ENCODE data around the gene GTF3A.

The GTF3A gene

DNA sequence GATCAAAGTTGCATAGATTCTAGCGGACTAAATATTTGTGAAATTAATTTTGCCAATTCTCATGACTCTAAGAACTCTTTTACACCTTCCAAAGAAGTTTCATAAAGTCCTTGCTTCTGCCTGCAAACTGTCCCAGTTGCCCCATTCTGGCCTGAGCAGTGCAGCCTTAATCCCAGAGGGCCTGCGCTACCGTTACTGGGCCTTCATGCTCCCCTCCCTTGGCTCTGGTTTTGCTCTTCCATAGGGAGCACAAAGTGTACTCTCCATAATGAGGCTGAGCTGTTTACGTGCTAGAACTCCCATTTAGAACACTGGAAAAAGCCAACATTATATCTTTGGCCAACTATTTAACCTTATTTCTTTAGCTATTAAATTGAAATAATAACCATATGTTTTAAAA is 23.9 kb downstream of the GTF3A start:
- Histone ChIP-seq H3K9ac (ENCODE audit: low read length in 2 of 2) (no peak overlapping the region), H3K27ac (ENCODE audit: low read length) (no peak overlapping the region), H3K27me3 (ENCODE audit: control insufficient read depth in 1 of 2, insufficient read depth in 2 of 2, low read length in 2 of 2) (no peaks in the 10 kb centered on the region), H3K4me1 (ENCODE audit: control insufficient read depth, insufficient read depth, low read length) (peaks cover 12% of the 10 kb centered on the region), H3K36me3 (ENCODE audit: control insufficient read depth in 2 of 2, insufficient read depth in 2 of 2, low read length in 2 of 2) (peaks cover 0 to 3% of the 10 kb centered on the region in 2 donors), H3K9me3 (ENCODE audit: control insufficient read depth in 2 of 2, low read length in 2 of 2) (no peaks in the 10 kb centered on the region), H3K4me3 (ENCODE audit: low read length in 2 of 2) (no peak overlapping the region)

DNA sequence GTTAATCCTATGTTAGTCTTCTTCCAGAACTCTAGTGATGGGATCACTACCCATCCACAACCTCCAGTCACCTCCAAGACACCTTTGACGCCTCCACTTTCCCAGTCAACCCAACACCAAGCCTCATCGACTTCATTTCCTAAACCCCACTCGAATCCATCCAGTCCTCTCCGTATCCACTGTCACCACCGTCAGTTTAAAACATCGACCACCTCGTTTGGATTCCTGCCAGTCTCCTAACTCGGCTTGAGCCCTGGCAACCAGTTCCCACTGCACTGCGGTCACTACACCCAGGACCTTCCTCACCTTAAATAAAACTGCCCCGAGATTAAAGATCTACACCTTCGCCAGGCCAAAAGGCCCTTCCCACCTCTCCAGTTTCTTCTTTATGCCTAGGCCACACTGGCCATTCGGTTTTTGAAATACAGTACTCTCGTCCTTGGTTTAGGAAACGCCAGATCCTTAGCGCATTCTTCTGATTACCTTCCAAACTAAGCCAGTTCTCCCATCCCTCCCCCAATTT is 24.7 kb downstream of the GTF3A start:
- H3K9ac ChIP-seq (ENCODE audit: low read length in 2 of 2) = peak overlapping the region; percentile 88 to 94
- no peaks in the 10 kb centered on the region for H3K27me3 ChIP-seq (ENCODE audit: control insufficient read depth in 1 of 2, insufficient read depth in 2 of 2, low read length in 2 of 2)
- peak overlapping the region; percentile 88 to 99 for H3K4me3 ChIP-seq (ENCODE audit: low read length in 2 of 2)
- H3K9me3 ChIP-seq (ENCODE audit: control insufficient read depth in 2 of 2, low read length in 2 of 2) = no peaks in the 10 kb centered on the region
- H3K27ac ChIP-seq (ENCODE audit: low read length) = peak overlapping the region; percentile 98
- H3K36me3 ChIP-seq (ENCODE audit: control insufficient read depth in 2 of 2, insufficient read depth in 2 of 2, low read length in 2 of 2) = peaks cover 0 to 3% of the 10 kb centered on the region in 2 donors
- peaks cover 12% of the 10 kb centered on the region for H3K4me1 ChIP-seq (ENCODE audit: control insufficient read depth, insufficient read depth, low read length)

DNA sequence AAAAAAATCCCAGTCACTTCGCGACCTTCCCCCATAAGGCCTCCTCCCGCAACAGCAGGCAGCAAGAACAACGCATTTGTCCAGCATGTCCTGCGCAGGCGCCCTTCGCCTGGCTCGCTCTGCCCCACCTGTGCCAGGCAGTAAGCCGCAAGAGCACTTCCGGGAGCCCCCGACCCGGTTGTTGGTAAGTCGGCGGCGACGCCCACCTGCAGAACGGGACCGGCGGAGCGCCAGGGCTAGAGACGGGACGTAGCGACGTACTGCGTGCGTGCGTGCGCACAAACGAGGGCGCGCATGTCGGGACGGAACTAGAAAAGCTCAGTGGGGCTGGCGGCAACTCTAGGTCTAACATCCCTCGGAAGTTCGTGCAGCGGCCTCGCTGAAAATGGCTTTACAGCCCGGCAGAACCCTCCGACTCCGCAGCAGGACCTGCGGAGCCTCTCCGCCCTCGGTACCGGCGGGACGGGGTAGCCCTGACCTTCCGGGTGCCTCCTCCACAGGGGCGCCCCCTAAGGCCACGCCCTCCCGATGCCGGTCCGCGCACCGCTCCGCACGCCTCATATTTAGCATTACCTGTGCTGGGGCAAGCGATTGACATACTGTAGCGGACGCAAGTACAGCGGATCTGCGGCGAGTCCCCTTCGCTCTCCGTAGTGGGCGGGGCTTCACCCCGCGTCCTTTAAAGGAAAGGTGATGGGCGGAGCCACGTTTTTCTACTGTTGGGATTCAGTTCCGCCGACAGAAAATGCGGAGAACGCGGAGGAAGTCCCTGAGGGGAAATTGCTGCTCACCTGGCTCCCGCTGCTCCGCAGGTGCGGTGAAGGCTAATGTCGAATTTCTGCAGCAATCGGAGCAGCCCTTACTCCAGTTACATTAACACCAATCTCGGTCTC is 25.8 kb downstream of the GTF3A start, which contains the start of gene MTIF3:
TSS of gene MTIF3 (minus strand) at position 629 of the 893 bp plus-strand sequence. CDS start 10,116 bp downstream, outside the sequence.
- peak within 1 kb of the TSS; percentile 88 to 94 for H3K9ac ChIP-seq (ENCODE audit: low read length in 2 of 2)
- peaks cover 12% of the 10 kb centered on the region for H3K4me1 ChIP-seq (ENCODE audit: control insufficient read depth, insufficient read depth, low read length)
- no peaks in the 10 kb centered on the region for H3K36me3 ChIP-seq (ENCODE audit: control insufficient read depth in 2 of 2, insufficient read depth in 2 of 2, low read length in 2 of 2)
- H3K9me3 ChIP-seq (ENCODE audit: control insufficient read depth in 2 of 2, low read length in 2 of 2) = no peaks in the 10 kb centered on the region
- peak within 1 kb of the TSS; percentile 98 for H3K27ac ChIP-seq (ENCODE audit: low read length)
- H3K27me3 ChIP-seq (ENCODE audit: control insufficient read depth in 1 of 2, insufficient read depth in 2 of 2, low read length in 2 of 2) = no peaks in the 10 kb centered on the region
- H3K4me3 ChIP-seq (ENCODE audit: low read length in 2 of 2) = peak within 1 kb of the TSS; percentile 88 to 99

DNA sequence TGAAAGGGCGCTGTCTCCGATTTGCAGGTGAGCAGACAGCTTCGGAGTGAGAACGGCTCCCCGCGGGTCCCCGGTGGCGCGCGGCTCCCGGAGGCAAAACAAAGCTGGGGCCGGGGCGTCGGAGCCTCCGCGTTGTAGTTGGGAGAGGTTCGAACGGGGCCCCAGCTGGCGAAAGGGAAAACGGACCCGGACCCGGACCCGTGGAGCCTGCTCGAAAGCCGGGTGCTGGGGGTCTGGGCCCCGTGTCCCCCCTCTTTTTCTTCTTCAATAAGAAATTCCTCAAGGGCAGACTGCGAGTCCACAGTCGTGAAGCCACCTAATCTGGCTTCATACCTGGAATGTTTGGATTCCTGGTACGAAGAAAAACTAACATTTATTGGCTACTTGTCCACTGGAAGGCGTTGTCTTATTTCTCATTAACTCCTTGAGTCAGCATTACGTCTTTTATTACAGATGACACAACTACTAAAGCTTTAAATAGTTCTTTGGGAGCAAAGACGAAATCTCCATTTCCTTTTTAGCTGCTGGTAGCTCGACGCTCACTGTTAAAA is 26.6 kb downstream of the GTF3A start:
- H3K27me3 ChIP-seq (ENCODE audit: control insufficient read depth in 1 of 2, insufficient read depth in 2 of 2, low read length in 2 of 2) = no peaks in the 10 kb centered on the region
- H3K36me3 ChIP-seq (ENCODE audit: control insufficient read depth in 2 of 2, insufficient read depth in 2 of 2, low read length in 2 of 2) = no peaks in the 10 kb centered on the region
- H3K27ac ChIP-seq (ENCODE audit: low read length) = peak overlapping the region; percentile 98
- H3K9me3 ChIP-seq (ENCODE audit: control insufficient read depth in 2 of 2, low read length in 2 of 2) = no peaks in the 10 kb centered on the region
- H3K9ac ChIP-seq (ENCODE audit: low read length in 2 of 2) = peak overlapping the region; percentile 88 to 94
- peaks cover 9% of the 10 kb centered on the region for H3K4me1 ChIP-seq (ENCODE audit: control insufficient read depth, insufficient read depth, low read length)
- peak overlapping the region; percentile 88 to 99 for H3K4me3 ChIP-seq (ENCODE audit: low read length in 2 of 2)

DNA sequence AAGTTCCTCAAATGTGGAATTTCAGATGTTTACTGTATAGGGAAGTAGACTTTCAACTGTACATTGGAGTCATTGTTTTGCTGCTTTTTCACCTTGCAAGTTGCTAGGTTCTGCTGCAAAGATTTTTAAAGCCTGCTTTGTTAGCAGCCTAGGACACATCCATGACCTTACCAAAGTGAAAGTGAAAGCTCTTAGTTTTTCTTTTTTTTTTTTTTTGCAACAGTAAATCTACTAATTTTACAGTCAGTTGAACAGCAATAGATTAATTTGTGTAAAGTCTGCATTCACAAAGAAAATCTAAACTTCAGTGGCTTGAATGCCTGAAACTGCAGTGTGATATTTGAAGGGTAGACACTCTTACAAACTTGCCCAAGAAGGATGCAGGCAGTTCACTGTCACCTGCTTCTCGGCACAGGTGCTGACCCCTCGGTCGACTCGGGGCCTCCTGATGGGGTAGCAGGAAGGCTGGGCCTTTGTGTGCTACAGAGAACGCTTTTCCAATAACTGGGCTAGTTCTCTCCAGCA is 31.0 kb downstream of the GTF3A start:
- no peaks in the 10 kb centered on the region for H3K36me3 ChIP-seq (ENCODE audit: control insufficient read depth in 2 of 2, insufficient read depth in 2 of 2, low read length in 2 of 2)
- H3K27me3 ChIP-seq (ENCODE audit: control insufficient read depth in 1 of 2, insufficient read depth in 2 of 2, low read length in 2 of 2) = no peaks in the 10 kb centered on the region
- H3K4me1 ChIP-seq (ENCODE audit: control insufficient read depth, insufficient read depth, low read length) = no peaks in the 10 kb centered on the region
- no peaks in the 10 kb centered on the region for H3K9me3 ChIP-seq (ENCODE audit: control insufficient read depth in 2 of 2, low read length in 2 of 2)
- H3K9ac ChIP-seq (ENCODE audit: low read length in 2 of 2) = peak overlapping the region; percentile 35 to 37
- peak overlapping the region; percentile 45 to 62 for H3K4me3 ChIP-seq (ENCODE audit: low read length in 2 of 2)
- no peak overlapping the region for H3K27ac ChIP-seq (ENCODE audit: low read length)

DNA sequence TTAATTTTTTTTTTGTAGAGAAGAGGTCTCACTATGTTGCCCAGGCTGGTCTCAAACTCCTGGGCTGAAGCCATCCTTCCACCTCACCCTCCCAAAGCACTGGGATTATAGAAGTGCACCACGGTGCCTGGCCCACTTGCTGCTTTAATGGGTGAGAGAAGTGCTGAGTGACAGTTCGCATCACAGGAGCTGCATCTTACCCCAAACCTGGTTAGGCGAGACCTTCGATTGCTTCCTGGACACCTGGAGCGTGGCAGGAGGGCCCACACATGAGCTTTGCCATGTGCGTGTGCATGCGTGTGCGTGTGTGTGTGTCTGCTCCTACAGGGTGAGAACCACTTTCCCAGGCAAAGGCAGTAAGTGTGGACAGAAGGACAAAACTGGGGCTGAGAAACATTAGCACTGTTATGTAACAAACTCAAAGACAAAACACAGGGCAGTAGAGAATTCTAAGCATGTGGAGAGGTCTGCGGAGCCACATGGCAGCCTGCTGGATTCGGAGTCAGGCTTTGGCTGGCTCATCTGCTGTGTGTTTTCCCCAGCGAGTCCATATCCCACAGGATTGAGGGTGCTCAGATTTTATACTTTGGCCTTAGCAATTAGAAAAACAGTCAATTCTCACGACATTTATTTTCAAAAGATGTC is 37.6 kb downstream of the GTF3A start:
- Histone ChIP-seq H3K9ac (ENCODE audit: low read length in 2 of 2) (no peak overlapping the region), H3K9me3 (ENCODE audit: control insufficient read depth in 2 of 2, low read length in 2 of 2) (no peaks in the 10 kb centered on the region), H3K27ac (ENCODE audit: low read length) (peak overlapping the region; percentile 53)

DNA sequence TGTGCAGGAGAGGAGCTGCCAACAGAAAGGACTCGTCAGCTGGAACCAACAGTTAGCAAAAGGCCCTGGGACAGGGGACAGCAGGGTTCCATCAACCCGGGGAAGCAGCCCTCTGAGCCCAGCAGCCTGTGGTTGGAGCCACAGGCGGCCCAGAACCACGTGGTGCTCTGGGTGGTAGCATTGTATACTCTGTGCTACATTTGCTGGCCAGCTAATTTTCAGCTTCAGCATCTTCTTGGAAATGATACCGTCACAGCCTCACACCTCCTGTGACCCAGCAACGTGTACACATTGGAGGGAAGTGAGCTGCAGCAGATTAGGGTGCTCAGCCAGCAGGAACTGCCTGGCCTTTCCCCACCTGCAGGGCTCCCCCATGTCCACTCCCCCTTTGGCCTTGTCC is 39.1 kb downstream of the GTF3A start:
- Histone ChIP-seq H3K4me3 (ENCODE audit: low read length in 2 of 2) (no peak overlapping the region), H3K36me3 (ENCODE audit: control insufficient read depth in 2 of 2, insufficient read depth in 2 of 2, low read length in 2 of 2) (no peaks in the 10 kb centered on the region), H3K27me3 (ENCODE audit: control insufficient read depth in 1 of 2, insufficient read depth in 2 of 2, low read length in 2 of 2) (no peaks in the 10 kb centered on the region), H3K4me1 (ENCODE audit: control insufficient read depth, insufficient read depth, low read length) (peaks cover 23% of the 10 kb centered on the region), H3K9me3 (ENCODE audit: control insufficient read depth in 2 of 2, low read length in 2 of 2) (no peaks in the 10 kb centered on the region), H3K9ac (ENCODE audit: low read length in 2 of 2) (no peak overlapping the region), H3K27ac (ENCODE audit: low read length) (peak overlapping the region; percentile 31)

More for the DNA sequence above, 37.6 kb downstream of the GTF3A start:
- peaks cover 23% of the 10 kb centered on the region for H3K4me1 ChIP-seq (ENCODE audit: control insufficient read depth, insufficient read depth, low read length)
- H3K36me3 ChIP-seq (ENCODE audit: control insufficient read depth in 2 of 2, insufficient read depth in 2 of 2, low read length in 2 of 2) = no peaks in the 10 kb centered on the region
- H3K27me3 ChIP-seq (ENCODE audit: control insufficient read depth in 1 of 2, insufficient read depth in 2 of 2, low read length in 2 of 2) = no peaks in the 10 kb centered on the region
- peak overlapping the region in 1 of 2 donors; percentile 54 for H3K4me3 ChIP-seq (ENCODE audit: low read length in 2 of 2)

DNA sequence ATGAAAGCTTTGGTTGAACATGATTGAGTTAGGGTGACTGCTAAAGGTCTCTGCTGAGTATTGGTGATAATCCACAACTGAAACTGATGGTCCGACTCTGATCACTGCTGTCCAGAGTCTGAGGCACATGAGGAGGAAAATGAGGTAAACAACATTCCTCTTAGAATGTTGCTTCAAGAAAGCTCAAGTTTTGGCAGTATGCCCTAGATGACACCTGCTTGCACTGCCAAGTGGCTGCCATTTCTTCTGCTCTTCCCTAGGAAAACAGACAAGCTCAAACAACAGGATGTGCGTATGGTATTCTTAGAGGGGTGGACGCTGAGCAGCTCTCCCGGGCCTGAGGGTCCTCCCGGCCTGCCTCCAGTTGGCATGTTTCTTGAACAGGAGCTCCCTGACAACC is 41.2 kb downstream of the GTF3A start:
- H3K4me1 ChIP-seq (ENCODE audit: control insufficient read depth, insufficient read depth, low read length) = peaks cover 23% of the 10 kb centered on the region
- H3K4me3 ChIP-seq (ENCODE audit: low read length in 2 of 2) = no peak overlapping the region
- H3K27ac ChIP-seq (ENCODE audit: low read length) = no peak overlapping the region
- H3K36me3 ChIP-seq (ENCODE audit: control insufficient read depth in 2 of 2, insufficient read depth in 2 of 2, low read length in 2 of 2) = no peaks in the 10 kb centered on the region
- H3K9me3 ChIP-seq (ENCODE audit: control insufficient read depth in 2 of 2, low read length in 2 of 2) = no peaks in the 10 kb centered on the region
- no peaks in the 10 kb centered on the region for H3K27me3 ChIP-seq (ENCODE audit: control insufficient read depth in 1 of 2, insufficient read depth in 2 of 2, low read length in 2 of 2)
- H3K9ac ChIP-seq (ENCODE audit: low read length in 2 of 2) = no peak overlapping the region

DNA sequence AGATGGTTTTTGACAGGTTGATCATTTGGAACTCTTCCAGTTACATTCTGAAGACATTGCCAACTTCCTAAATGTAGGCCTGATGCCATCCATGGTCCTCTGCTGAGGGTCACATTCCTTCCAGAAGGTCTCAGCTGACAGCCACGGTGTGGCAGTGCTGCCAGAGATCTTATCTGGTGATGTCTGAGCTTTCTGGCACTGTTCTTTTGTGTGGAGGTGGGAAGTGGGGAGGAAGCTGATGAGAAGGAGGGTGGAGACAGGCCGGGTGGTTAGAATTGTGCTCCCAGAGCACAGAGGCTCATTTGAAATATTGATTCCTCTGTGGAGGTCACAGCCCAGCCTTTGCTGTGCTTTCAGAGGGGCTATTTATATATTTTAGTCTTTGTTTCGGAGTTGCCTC is 42.1 kb downstream of the GTF3A start:
- Histone ChIP-seq H3K9me3 (ENCODE audit: control insufficient read depth in 2 of 2, low read length in 2 of 2) (no peaks in the 10 kb centered on the region), H3K27ac (ENCODE audit: low read length) (no peak overlapping the region), H3K9ac (ENCODE audit: low read length in 2 of 2) (no peak overlapping the region), H3K4me1 (ENCODE audit: control insufficient read depth, insufficient read depth, low read length) (peaks cover 23% of the 10 kb centered on the region), H3K27me3 (ENCODE audit: control insufficient read depth in 1 of 2, insufficient read depth in 2 of 2, low read length in 2 of 2) (no peaks in the 10 kb centered on the region), H3K36me3 (ENCODE audit: control insufficient read depth in 2 of 2, insufficient read depth in 2 of 2, low read length in 2 of 2) (no peaks in the 10 kb centered on the region), H3K4me3 (ENCODE audit: low read length in 2 of 2) (no peak overlapping the region)

DNA sequence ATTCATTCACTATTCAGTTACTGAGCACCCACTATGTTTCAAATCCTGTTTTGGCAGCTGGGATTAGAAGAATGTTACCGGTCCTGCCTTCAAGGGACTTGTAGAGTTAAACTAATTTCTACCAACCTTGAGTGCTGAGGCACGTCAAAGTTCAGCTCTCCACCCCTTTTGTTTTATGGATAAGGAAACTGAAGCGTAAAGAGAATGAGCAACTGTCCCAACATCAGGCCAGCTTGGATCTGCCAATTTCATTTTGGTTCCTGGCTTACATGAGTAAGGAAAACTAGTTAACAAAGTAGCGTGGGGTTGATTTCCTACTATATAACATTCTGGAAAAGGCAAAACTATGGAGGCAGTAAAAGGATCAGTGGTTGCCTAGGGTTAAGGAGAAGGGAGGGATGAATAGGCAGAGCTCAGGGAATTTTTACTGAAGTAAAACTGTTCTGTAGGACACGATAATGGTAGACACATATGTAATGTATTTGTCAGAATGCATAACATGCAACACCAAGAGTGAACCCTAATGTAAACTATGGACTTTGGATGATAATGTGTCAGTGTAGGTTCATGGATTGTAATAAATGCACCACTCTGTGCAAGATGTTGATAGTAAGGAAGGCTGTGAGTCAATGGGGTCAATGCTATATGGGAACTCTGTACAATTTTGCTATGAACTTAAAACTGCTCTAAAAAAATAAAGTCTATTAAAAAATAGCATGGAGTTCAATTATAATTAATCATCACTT is 45.8 kb downstream of the GTF3A start:
- no peaks in the 10 kb centered on the region for H3K9me3 ChIP-seq (ENCODE audit: control insufficient read depth in 2 of 2, low read length in 2 of 2)
- H3K4me1 ChIP-seq (ENCODE audit: control insufficient read depth, insufficient read depth, low read length) = peaks cover 7% of the 10 kb centered on the region
- no peak overlapping the region for H3K9ac ChIP-seq (ENCODE audit: low read length in 2 of 2)
- no peaks in the 10 kb centered on the region for H3K36me3 ChIP-seq (ENCODE audit: control insufficient read depth in 2 of 2, insufficient read depth in 2 of 2, low read length in 2 of 2)
- H3K27ac ChIP-seq (ENCODE audit: low read length) = no peak overlapping the region
- no peak overlapping the region for H3K4me3 ChIP-seq (ENCODE audit: low read length in 2 of 2)
- H3K27me3 ChIP-seq (ENCODE audit: control insufficient read depth in 1 of 2, insufficient read depth in 2 of 2, low read length in 2 of 2) = no peaks in the 10 kb centered on the region

Data from stomach smooth muscle (tissue), 2 donors.